HepG2 (cell line): ENCODE results near the gene FAF2. TPM values are rescaled to one million over a fixed set of nuclear protein-coding genes. Genes with fewer than 3 reads are reported as not detected.

Source experiments
- AKAP8 ChIP-seq: sonication (generic); formaldehyde crosslinking; IDR thresholded peaks from 2 replicates; pipeline ENCODE4 v1.5.1; 2020; ENCODE audit warnings: mild to moderate bottlenecking, missing genetic modification reagents
- ATF4 ChIP-seq, 2 experiments: fragments of 450-650 bp in 1 of 2; sonication (generic) in 1 of 2; formaldehyde crosslinking; IDR thresholded peaks; 2 replicates each; pipeline versions ENCODE4 v1.5.0 to v1.8.0; 2020 to 2022; ENCODE audit warnings: mild to moderate bottlenecking in 1 of 2, missing genetic modification reagents in 1 of 2
- BCL6 ChIP-seq: IDR thresholded peaks from 2 replicates; pipeline ENCODE4 v1.6.1; 2016; ENCODE audit warnings: missing genetic modification reagents, missing compliant biosample characterization
- ELF1 ChIP-seq: sonication (generic); formaldehyde crosslinking; IDR thresholded peaks from 2 replicates; pipeline ENCODE4 v1.4.0; 2020; ENCODE audit warnings: missing genetic modification reagents
- ESRRA ChIP-seq: sonication (generic); formaldehyde crosslinking; IDR thresholded peaks from 2 replicates; pipeline ENCODE4 v1.5.1; 2020; ENCODE audit warnings: mild to moderate bottlenecking, low read depth, missing genetic modification reagents
- EZH2 ChIP-seq: conservative IDR thresholded peaks from 2 replicates; pipeline ENCODE4 v1.6.1; 2012; ENCODE audit warnings: mild to moderate bottlenecking, low read depth, low read length, moderate library complexity
- FOXA3 ChIP-seq: IDR thresholded peaks from 2 replicates; pipeline ENCODE4 v1.6.1; 2016; ENCODE audit warnings: missing genetic modification reagents, missing compliant biosample characterization
- GLMP ChIP-seq: sonication (generic); formaldehyde crosslinking; IDR thresholded peaks from 2 replicates; pipeline ENCODE4 v1.9.0; 2021; ENCODE audit warnings: missing genetic modification reagents, mild to moderate bottlenecking, borderline replicate concordance
- HNF4A ChIP-seq: sonication (generic); formaldehyde crosslinking; IDR thresholded peaks from 2 replicates; pipeline ENCODE4 v1.4.0; 2020; ENCODE audit warnings: missing genetic modification reagents
- HOXA7 ChIP-seq: sonication (generic); formaldehyde crosslinking; IDR thresholded peaks from 2 replicates; pipeline ENCODE4 v1.8.1; 2022; ENCODE audit warnings: mild to moderate bottlenecking, missing genetic modification reagents, moderate library complexity
- IRX3 ChIP-seq: sonication (generic); formaldehyde crosslinking; IDR thresholded peaks from 2 replicates; pipeline ENCODE4 v1.8.1; 2023; ENCODE audit warnings: mild to moderate bottlenecking, low read depth, missing genetic modification reagents, borderline replicate concordance
- KDM1A ChIP-seq: IDR thresholded peaks from 2 replicates; pipeline ENCODE4 v1.6.1; 2016; ENCODE audit warnings: missing compliant biosample characterization
- KLF16 ChIP-seq, 2 experiments: sonication (generic) in 1 of 2; formaldehyde crosslinking in 1 of 2; IDR thresholded peaks; 2 replicates each; pipeline versions ENCODE4 v1.6.1 to v1.8.0; 2016 to 2023; ENCODE audit warnings: missing genetic modification reagents in 2 of 2, missing compliant biosample characterization in 1 of 2
- MEIS2 ChIP-seq: sonication (generic); formaldehyde crosslinking; IDR thresholded peaks from 2 replicates; pipeline ENCODE4 v1.9.0; 2021; ENCODE audit warnings: mild to moderate bottlenecking, missing genetic modification reagents
- PCBP1 ChIP-seq: fragments of 200-400 bp; formaldehyde crosslinking; IDR thresholded peaks from 2 replicates; pipeline ENCODE4 v1.6.1; 2017; ENCODE audit warnings: mild to moderate bottlenecking, low read depth, low read length, borderline replicate concordance
- POLR2AphosphoS5 ChIP-seq: IDR thresholded peaks from 2 replicates; pipeline ENCODE4 v1.6.1; 2012; ENCODE audit warnings: low read depth, low read length
- POLR2G ChIP-seq: fragments of 200-400 bp; formaldehyde crosslinking; IDR thresholded peaks from 2 replicates; pipeline ENCODE4 v1.6.1; 2018; ENCODE audit warnings: mild to moderate bottlenecking, low read depth, low read length, moderate library complexity
- SMAD3 ChIP-seq: sonication (generic); formaldehyde crosslinking; IDR thresholded peaks from 2 replicates; pipeline ENCODE4 v1.4.0; 2020; ENCODE audit warnings: missing genetic modification reagents
- U2AF1 ChIP-seq: fragments of 200-400 bp; formaldehyde crosslinking; optimal IDR thresholded peaks from 2 replicates; pipeline ENCODE3; 2017; ENCODE audit warnings: mild to moderate bottlenecking, low read depth, low read length
- ZNF18 ChIP-seq: sonication (generic); formaldehyde crosslinking; IDR thresholded peaks from 2 replicates; pipeline ENCODE4 v1.8.0; 2022; ENCODE audit warnings: mild to moderate bottlenecking, missing genetic modification reagents; ENCODE audit not compliant: insufficient replicate concordance
- ZNF205 ChIP-seq: IDR thresholded peaks from 2 replicates; pipeline ENCODE4 v1.6.1; 2018; ENCODE audit warnings: missing biosample characterization, missing genetic modification reagents
- ZNF331 ChIP-seq: sonication (generic); formaldehyde crosslinking; IDR thresholded peaks from 2 replicates; pipeline ENCODE4 v1.4.0; 2020; ENCODE audit warnings: missing genetic modification reagents
- ZNF652 ChIP-seq: IDR thresholded peaks from 2 replicates; pipeline ENCODE4 v1.6.1; 2016; ENCODE audit warnings: low read depth, borderline replicate concordance
- ZNF724P ChIP-seq: sonication (generic); formaldehyde crosslinking; IDR thresholded peaks from 2 replicates; pipeline ENCODE4 v1.8.0; 2022; ENCODE audit warnings: missing genetic modification reagents, borderline replicate concordance
- ZSCAN31 ChIP-seq: sonication (generic); formaldehyde crosslinking; IDR thresholded peaks from 2 replicates; pipeline ENCODE4 v1.5.0; 2020; ENCODE audit warnings: low read depth, mild to moderate bottlenecking, missing genetic modification reagents
- polyA plus RNA-seq, 8 experiments: library from polyadenylated mRNA; depleted of rRNA in 3 of 8; stranded (reverse) in 7 of 8; unstranded in 1 of 8; fragments of >200 nt; fragmentation: Illumina TruSeq in 4 of 8; extraction: Trizol in 4 of 8; gene quantifications; 2 replicates each; pipeline versions ENCODE4 v1.2.1 to v1.2.3, GENCODE V29; 2011 to 2016; ENCODE audit warnings: low read depth in 4 of 8, missing spikeins in 1 of 8, mixed read lengths in 1 of 8; ENCODE audit not compliant: insufficient read depth in 1 of 8
- total RNA-seq, 5 experiments: library from RNA; depleted of rRNA; stranded (reverse); fragments of >200 nt; fragmentation: Illumina TruSeq; extraction: Trizol; gene quantifications; 2 replicates each; pipeline ENCODE4 v1.2.3, GENCODE V29; 2016; ENCODE audit warnings: low read depth in 1 of 5
- TF ChIP-seq, protein P1 (sequence below): sonication (generic); formaldehyde crosslinking; IDR thresholded peaks from 2 replicates; pipeline ENCODE4 v1.8.0; 2022; ENCODE audit warnings: mild to moderate bottlenecking, missing genetic modification reagents, borderline replicate concordance

Gene FAF2
- total and polyA plus RNA-seq, 2 of the 13 experiments (the other 11 are each of a cell fraction or from before 2014, with no cell fraction given) = 27.8 to 34.3 TPM

DNA sequence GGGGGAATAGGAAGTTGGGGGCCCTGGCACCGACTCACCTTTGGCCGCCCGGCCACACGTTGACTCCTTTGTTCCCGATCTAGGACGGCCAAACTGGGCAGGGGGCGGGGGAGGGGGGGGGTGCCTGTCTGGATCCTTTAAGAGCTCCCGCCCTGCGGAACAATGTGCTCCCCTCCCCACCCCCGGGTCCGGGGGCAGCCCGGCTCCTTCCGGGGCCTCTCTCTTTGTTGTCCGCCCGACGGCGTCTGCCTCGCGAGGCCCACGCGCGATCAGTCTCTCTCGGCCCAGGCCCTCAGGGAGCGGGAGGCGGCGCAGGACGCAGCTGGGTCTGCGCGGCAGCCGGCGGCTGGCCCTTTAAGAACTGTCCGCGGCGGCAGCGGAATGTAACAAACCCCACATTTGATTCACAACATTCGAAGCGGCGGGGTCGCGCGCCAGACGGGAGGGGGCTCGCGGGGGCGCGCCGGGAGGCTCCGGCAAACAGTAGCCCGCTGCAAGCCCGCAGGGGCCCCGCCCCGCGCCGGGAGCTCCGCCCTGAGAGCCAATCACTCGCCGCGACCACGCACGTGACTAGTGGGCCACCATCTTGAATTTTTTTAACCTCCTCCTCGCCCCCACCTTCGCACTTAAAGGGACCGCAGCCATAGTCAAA, 88.8 kb downstream of the FAF2 start, which contains the start of gene RNF44 (continued):
- peak in 1 of 2 experiments; percentile 7; a peak in 1 of 4 replicates for TF ChIP-seq KLF16 (CRISPR knock-in tag; IDR thresholded peaks at IDR 0.05)
- TF ChIP-seq, protein P1, sequence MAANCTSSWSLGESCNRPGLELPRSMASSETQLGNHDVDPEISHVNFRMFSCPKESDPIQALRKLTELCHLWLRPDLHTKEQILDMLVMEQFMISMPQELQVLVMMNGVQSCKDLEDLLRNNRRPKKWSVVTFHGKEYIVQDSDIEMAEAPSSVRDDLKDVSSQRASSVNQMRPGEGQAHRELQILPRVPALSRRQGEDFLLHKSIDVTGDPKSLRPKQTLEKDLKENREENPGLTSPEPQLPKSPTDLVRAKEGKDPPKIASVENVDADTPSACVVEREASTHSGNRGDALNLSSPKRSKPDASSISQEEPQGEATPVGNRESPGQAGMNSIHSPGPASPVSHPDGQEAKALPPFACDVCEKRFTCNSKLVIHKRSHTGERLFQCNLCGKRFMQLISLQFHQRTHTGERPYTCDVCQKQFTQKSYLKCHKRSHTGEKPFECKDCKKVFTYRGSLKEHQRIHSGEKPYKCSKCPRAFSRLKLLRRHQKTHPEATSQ (CRISPR knock-in tag) = no peak
- TF ChIP-seq ZNF18 = peak; percentile 58
- peak; percentile 13; the same call in 1 of the 2 replicates for TF ChIP-seq BCL6 (CRISPR knock-in tag)
- 0 out of 2 replicates have a peak, but pooled peaks have one; percentile 15 for TF ChIP-seq IRX3 (CRISPR knock-in tag)
- TF ChIP-seq ZNF331 (CRISPR knock-in tag) = 0 out of 2 replicates have a peak, but pooled peaks have one; percentile 14
- peak; percentile 72 for TF ChIP-seq POLR2G
- peak; percentile 51; the same call in 1 of the 2 replicates for TF ChIP-seq ZNF652 (CRISPR knock-in tag)
- 0 out of 2 replicates have a peak, but pooled peaks have one; percentile 48 for TF ChIP-seq AKAP8
- TF ChIP-seq KDM1A = no peak
- TF ChIP-seq ZNF205 (CRISPR knock-in tag) = 0 out of 2 replicates have a peak, but pooled peaks have one; percentile 30
- no peak for TF ChIP-seq HNF4A (CRISPR knock-in tag)
- no peak for TF ChIP-seq ZNF724P (CRISPR knock-in tag)
- no peak for TF ChIP-seq GLMP (CRISPR knock-in tag)
- 0 out of 2 replicates have a peak, but pooled peaks have one; percentile 4 for TF ChIP-seq MEIS2 (CRISPR knock-in tag)
- TF ChIP-seq ZSCAN31 (CRISPR knock-in tag) = peak; percentile 56; the same call in 1 of the 2 replicates
- 0 out of 2 replicates have a peak, but pooled peaks have one; percentile 17 for TF ChIP-seq SMAD3 (CRISPR knock-in tag)
- no peak; the same call in 1 of the 2 replicates for TF ChIP-seq ELF1 (CRISPR knock-in tag)
- 0 out of 2 replicates have a peak, but pooled peaks have one; percentile 10 for TF ChIP-seq PCBP1
- no peak for TF ChIP-seq ESRRA (CRISPR knock-in tag)
- TF ChIP-seq FOXA3 (CRISPR knock-in tag) = no peak; the same call in 1 of the 2 replicates
- TF ChIP-seq HOXA7 (CRISPR knock-in tag) = no peak
- TF ChIP-seq EZH2 = no peak
- TF ChIP-seq U2AF1 = no peak
- TF ChIP-seq ATF4 (CRISPR knock-in tag; IDR thresholded peaks at IDR 0.05) = no peak
- peak; percentile 48; the same call in 1 of the 2 replicates for TF ChIP-seq POLR2AphosphoS5
